Gastrocnemius medialis (tissue), 4 donors: Measurements from ENCODE around the gene DLG1. TPM values are rescaled to one million over a fixed set of nuclear protein-coding genes. Genes with fewer than 3 reads are reported as not detected.

Source experiments
- ATAC-seq, 2 donors: fragments of 150-250 bp; one replicate each; pipeline ENCODE4 v1.9.1; 2016
- DNase-seq, 2 donors: peaks; one replicate each; pipeline ENCODE4 v3.0.0-alpha.2; 2019
- H3K27ac ChIP-seq, 4 donors: fragments of 200-600 bp; sonication (generic); 1 replicate in 1 of 4; 2 replicates in 3 of 4; pipeline ENCODE4 v1.5.1; 2016 to 2018; ENCODE audit warnings: mild to moderate bottlenecking in 2 of 4, moderate library complexity in 1 of 4
- H3K27me3 ChIP-seq, 3 donors: fragments of 200-600 bp; sonication (generic) in 2 of 3; 1 replicate in 1 of 3; 2 replicates in 2 of 3; pipeline versions ENCODE4 v1.5.1 to v1.6.0; 2016 to 2019; ENCODE audit warnings: mild to moderate bottlenecking in 1 of 3, moderate library complexity in 1 of 3
- H3K36me3 ChIP-seq, 2 donors: fragments of 200-600 bp; sonication (generic) in 1 of 2; one replicate each; pipeline ENCODE4 v1.5.1; 2017 to 2018
- H3K4me1 ChIP-seq, 2 donors: fragments of 200-600 bp; sonication (generic) in 1 of 2; one replicate each; pipeline ENCODE4 v1.5.1; 2016 to 2017; ENCODE audit warnings: mild to moderate bottlenecking in 2 of 2
- H3K4me3 ChIP-seq, 4 donors: fragments of 200-600 bp; sonication (generic) in 3 of 4; 1 replicate in 1 of 4; 2 replicates in 3 of 4; pipeline ENCODE4 v1.5.1; 2016 to 2019; ENCODE audit warnings: mild to moderate bottlenecking in 2 of 4
- H3K9me3 ChIP-seq, 3 donors: fragments of 200-600 bp; sonication (generic) in 2 of 3; 1 replicate in 1 of 3; 2 replicates in 2 of 3; pipeline ENCODE4 v1.5.1; 2016 to 2019
- CTCF ChIP-seq, 5 experiments: fragments of 450-650 bp in 3 of 5; fragments of 200-600 bp in 2 of 5; sonication (generic) in 2 of 5; IDR thresholded peaks in 4 of 5; conservative IDR thresholded peaks in 1 of 5; 1 replicate in 4 of 5; 2 replicates in 1 of 5; pipeline ENCODE4 v1.5.1; 2016 to 2019; ENCODE audit warnings: antibody characterized with exemption in 5 of 5, mild to moderate bottlenecking in 3 of 5, moderate library complexity in 3 of 5
- POLR2A ChIP-seq, 2 donors: fragments of 450-650 bp; IDR thresholded peaks; one replicate each; pipeline ENCODE4 v1.6.1; 2017; ENCODE audit warnings: antibody characterized with exemption in 2 of 2, mild to moderate bottlenecking in 2 of 2, moderate library complexity in 2 of 2
- in situ Hi-C, 4 donors: fragments of 200-750 bp; cut with MboI; loops; one replicate each; pipeline versions ENCODE4 v1.15.0 to v1.8.0; 2017; ENCODE audit warnings: low sequenced_read_pairs in 4 of 4
- intact Hi-C: fragments of 100-400 bp; cut with DNase I; formaldehyde crosslinking; loops from one replicate; pipeline ENCODE4 v1.15.1; 2023; ENCODE audit warnings: low total_unique reads
- total RNA-seq, 4 donors: library from RNA; depleted of rRNA; stranded (reverse); fragments of >200 nt; gene quantifications; one replicate each; pipeline versions ENCODE4 v1.1.0 to v1.2.3, GENCODE V29; 2016

Gene DLG1
- total RNA-seq, 4 donors from 2014 or later: 41.4 to 112 (median 61.1) TPM

- TF ChIP-seq CTCF (IDR thresholded peaks at IDR 0.05 in 4 of 5, conservative IDR thresholded peaks at IDR 0.05 in 1 of 5) (no peak), POLR2A (IDR thresholded peaks at IDR 0.05) (no peak)
- Histone ChIP-seq H3K4me1 (no peaks in the 10 kb centered on the region), H3K36me3 (peaks cover 0 to 12% of the 10 kb centered on the region in 2 donors), H3K27ac (no peak overlapping the region), H3K9me3 (peaks cover 0 to 18% (median 0%) of the 10 kb centered on the region in 3 donors), H3K4me3 (no peak overlapping the region), H3K27me3 (no peaks in the 10 kb centered on the region)
- in situ Hi-C loops: no loop called here
- no peak for DNase-seq
- no peak for ATAC-seq
- intact Hi-C loops: no loop called here
Observed at GRCh38 chr3:197244751-197245150, 53.7 kb downstream of the DLG1 start.

DNA sequence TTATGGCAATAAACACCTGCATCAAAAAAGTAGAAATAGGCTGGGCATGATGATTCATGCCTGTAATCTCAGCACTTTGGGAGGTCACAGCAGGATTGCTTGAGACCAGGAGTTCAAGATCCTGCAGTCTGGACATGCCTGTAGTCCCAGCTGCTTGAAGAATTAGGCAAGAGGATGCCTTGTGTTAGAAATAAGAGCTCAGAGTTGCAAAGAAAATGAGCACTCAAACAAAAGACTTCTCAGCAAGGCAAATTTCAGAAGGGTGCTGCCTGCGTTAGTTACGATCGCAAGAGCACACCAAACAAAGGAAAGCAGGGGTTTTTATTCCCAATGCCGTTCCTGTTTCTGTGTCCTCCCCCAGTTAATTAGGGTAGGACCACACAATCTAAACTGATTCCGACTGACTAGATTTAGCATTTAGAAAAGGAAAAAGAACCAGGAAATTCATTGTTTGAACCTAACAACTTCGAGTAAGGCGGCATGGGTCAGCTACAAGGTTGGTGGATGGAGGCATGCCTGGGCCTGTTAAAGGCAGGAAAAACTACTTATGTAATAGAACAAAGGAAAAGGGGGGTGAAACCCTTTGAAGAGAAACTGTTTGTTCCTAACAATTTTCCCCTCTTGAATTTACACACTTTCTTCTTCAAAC, 55.5 kb downstream of the DLG1 start:
- in situ Hi-C loops: no loop called here
- H3K4me3 ChIP-seq: no peak overlapping the region
- intact Hi-C loops: no loop called here
- no peaks in the 10 kb centered on the region for H3K27me3 ChIP-seq
- H3K4me1 ChIP-seq: peaks cover 6 to 9% of the 10 kb centered on the region in 2 donors
- no peak overlapping the region for H3K27ac ChIP-seq
- ATAC-seq (no peak), DNase-seq (no peak)
- H3K36me3 ChIP-seq: peaks cover 0 to 12% of the 10 kb centered on the region in 2 donors
- peaks cover 0 to 11% (median 0%) of the 10 kb centered on the region in 3 donors for H3K9me3 ChIP-seq
- TF ChIP-seq CTCF (IDR thresholded peaks at IDR 0.05 in 4 of 5, conservative IDR thresholded peaks at IDR 0.05 in 1 of 5) (no peak), POLR2A (IDR thresholded peaks at IDR 0.05) (no peak)

GRCh38 chr3:197241173-197241572, 57.2 kb downstream of the DLG1 start:
- Histone ChIP-seq H3K27me3 (no peaks in the 10 kb centered on the region), H3K27ac (no peak overlapping the region), H3K9me3 (peaks cover 0 to 11% (median 0%) of the 10 kb centered on the region in 3 donors), H3K36me3 (peaks cover 0 to 12% of the 10 kb centered on the region in 2 donors), H3K4me3 (no peak overlapping the region), H3K4me1 (peaks cover 6 to 9% of the 10 kb centered on the region in 2 donors)
- intact Hi-C loops (no loop called here), in situ Hi-C loops (no loop called here)
- TF ChIP-seq POLR2A (IDR thresholded peaks at IDR 0.05): no peak
- TF ChIP-seq CTCF (IDR thresholded peaks at IDR 0.05 in 4 of 5, conservative IDR thresholded peaks at IDR 0.05 in 1 of 5): no peak
- ATAC-seq (no peak), DNase-seq (no peak)

- Histone ChIP-seq H3K9me3 (peaks cover 0 to 11% (median 0%) of the 10 kb centered on the region in 3 donors), H3K27me3 (no peaks in the 10 kb centered on the region), H3K4me3 (no peak overlapping the region), H3K27ac (no peak overlapping the region), H3K36me3 (peaks cover 0 to 12% of the 10 kb centered on the region in 2 donors), H3K4me1 (peaks cover 6 to 9% of the 10 kb centered on the region in 2 donors)
- TF ChIP-seq CTCF (IDR thresholded peaks at IDR 0.05 in 4 of 5, conservative IDR thresholded peaks at IDR 0.05 in 1 of 5) (no peak), POLR2A (IDR thresholded peaks at IDR 0.05) (no peak)
- intact Hi-C loops (no loop called here), in situ Hi-C loops (no loop called here)
- ATAC-seq (no peak), DNase-seq (no peak)
Observed at GRCh38 chr3:197239857-197240256, 58.6 kb downstream of the DLG1 start.
